DND-41 (cell line): ENCODE data around the gene CHST3.

ENCODE experiments used
- CTCF ChIP-seq: IDR thresholded peaks from 2 replicates; pipeline ENCODE4 v1.5.1; 2012; ENCODE audit warnings: borderline replicate concordance, low read length, moderate library complexity, mild to moderate bottlenecking; ENCODE audit not compliant: poor library complexity, severe bottlenecking; ENCODE audit errors: extremely low read depth
- EZH2 ChIP-seq: IDR thresholded peaks from 3 replicates; pipeline ENCODE4 v1.6.1; 2012; ENCODE audit warnings: borderline replicate concordance, low read depth, mild to moderate bottlenecking, moderate library complexity, low read length, inconsistent platforms; ENCODE audit not compliant: severe bottlenecking

DNA sequence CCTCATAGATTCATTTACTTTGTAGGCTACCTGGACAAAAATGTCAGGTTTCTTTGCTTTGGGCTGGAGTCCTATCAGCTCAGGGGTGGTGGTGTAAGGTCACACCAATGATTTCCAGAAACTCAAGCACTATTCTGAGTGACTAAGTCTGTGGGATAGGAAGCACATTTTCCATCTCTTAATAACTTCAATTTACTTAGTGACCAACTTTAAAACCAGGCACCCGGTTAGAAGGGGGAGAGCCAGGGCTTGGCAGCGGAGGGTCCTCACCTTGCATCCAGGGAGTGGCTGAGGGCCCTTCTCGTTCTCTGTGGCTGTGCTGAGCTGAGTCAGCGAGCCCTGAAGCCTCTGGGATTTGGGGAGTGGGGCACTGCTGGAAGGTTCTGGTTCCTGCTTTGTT, 6.7 kb downstream of the CHST3 start:
- TF ChIP-seq EZH2: no peak
- no peak for TF ChIP-seq CTCF
